Measurements from ENCODE around the gene ABR.

GRCh38 chr17:1126250-1126797 lies 53.5 kb downstream of the ABR start:
- no peak for TF ChIP-seq CTCF (IDR thresholded peaks at IDR 0.05)
- no peak for TF ChIP-seq EZH2 (IDR thresholded peaks at IDR 0.05)
